GM12874 (cell line): ENCODE data around the gene SETD9.

Experiments used
- TF ChIP-seq, protein P1 (sequence below): IDR thresholded peaks from 2 replicates; pipeline ENCODE4 v1.5.1; 2011; ENCODE audit warnings: low read depth, mild to moderate bottlenecking, control low read depth, low read length, moderate library complexity; ENCODE audit not compliant: insufficient read depth

Gene SETD9

DNA sequence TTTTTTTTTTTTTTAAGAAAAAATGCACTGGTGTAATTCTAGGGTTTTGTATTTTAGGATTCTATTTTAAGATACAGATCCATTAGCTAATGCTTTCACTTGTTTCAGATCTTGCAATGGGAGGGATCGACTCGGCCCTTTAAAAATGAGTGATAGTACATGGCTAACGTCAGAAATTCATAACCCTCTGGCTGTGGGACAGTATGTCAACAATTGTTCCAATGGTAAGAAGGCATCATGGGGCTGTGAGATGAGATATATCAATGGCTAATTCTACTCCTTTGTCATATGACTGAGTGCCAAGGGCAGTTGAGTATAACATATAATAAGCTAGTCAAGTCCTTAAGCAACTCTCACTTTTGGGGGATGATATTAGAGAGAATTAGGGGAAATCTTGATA lies 4.4 kb downstream of the SETD9 start:
- TF ChIP-seq, protein P1, sequence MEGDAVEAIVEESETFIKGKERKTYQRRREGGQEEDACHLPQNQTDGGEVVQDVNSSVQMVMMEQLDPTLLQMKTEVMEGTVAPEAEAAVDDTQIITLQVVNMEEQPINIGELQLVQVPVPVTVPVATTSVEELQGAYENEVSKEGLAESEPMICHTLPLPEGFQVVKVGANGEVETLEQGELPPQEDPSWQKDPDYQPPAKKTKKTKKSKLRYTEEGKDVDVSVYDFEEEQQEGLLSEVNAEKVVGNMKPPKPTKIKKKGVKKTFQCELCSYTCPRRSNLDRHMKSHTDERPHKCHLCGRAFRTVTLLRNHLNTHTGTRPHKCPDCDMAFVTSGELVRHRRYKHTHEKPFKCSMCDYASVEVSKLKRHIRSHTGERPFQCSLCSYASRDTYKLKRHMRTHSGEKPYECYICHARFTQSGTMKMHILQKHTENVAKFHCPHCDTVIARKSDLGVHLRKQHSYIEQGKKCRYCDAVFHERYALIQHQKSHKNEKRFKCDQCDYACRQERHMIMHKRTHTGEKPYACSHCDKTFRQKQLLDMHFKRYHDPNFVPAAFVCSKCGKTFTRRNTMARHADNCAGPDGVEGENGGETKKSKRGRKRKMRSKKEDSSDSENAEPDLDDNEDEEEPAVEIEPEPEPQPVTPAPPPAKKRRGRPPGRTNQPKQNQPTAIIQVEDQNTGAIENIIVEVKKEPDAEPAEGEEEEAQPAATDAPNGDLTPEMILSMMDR = no peak

DNA sequence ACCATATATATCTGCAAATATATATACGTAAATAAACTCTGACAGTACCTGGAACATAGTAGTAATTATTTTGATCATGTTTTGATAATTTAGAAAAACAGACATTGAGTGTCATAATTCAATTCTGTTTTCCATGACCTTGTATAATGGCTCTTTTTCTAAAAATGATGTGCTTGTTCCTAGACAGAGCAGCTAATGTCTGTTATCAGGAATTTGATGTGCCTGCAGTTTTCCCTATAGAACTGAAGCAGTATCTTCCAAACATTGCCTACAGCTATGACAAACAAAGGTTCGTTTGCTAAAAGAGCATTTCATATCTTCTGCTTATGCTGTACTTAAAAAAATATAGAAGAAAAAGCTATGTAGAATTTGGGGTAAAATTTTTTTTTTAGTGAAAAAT lies 5.3 kb downstream of the SETD9 start:
- TF ChIP-seq, protein P1 = no peak

DNA sequence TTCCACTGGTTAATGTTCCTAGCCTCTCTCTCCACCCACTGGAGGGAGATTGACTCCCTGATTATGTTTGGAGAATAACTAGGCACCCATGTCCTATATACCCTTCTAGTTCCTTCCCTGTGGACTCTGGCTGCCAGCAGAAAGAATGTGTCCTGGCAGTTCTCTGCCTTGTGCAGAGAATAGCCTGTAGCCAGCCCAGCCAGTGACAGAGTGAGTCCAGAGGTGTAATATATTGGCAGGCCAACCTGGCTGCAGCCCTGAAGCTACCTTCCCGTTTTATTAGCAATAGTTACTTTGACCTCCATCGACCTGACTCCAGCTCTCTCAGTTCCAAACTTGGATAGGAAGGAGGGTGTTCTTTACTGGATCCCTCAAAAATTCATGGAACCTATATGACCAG lies 8.1 kb downstream of the SETD9 start:
- TF ChIP-seq, protein P1 = no peak

DNA sequence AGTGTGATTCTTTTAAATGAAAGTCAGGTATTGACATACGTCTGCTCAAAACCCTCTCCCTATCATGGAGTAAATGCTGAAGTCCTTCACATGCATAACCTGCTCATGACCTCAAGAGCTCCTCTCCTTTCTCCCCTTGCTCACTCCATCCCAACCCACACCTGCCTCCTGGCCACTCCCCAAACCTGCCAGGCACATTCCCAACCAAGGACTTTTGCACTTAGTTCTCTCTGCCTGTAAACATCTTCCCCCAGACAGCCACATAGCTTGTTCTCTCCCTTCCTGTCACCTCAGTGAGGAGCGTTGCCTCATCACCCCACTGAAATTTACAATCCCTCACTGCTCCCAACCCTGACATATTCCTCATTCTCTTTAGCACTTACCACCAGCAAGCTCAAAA lies 8.7 kb downstream of the SETD9 start:
- TF ChIP-seq, protein P1 = no peak

DNA sequence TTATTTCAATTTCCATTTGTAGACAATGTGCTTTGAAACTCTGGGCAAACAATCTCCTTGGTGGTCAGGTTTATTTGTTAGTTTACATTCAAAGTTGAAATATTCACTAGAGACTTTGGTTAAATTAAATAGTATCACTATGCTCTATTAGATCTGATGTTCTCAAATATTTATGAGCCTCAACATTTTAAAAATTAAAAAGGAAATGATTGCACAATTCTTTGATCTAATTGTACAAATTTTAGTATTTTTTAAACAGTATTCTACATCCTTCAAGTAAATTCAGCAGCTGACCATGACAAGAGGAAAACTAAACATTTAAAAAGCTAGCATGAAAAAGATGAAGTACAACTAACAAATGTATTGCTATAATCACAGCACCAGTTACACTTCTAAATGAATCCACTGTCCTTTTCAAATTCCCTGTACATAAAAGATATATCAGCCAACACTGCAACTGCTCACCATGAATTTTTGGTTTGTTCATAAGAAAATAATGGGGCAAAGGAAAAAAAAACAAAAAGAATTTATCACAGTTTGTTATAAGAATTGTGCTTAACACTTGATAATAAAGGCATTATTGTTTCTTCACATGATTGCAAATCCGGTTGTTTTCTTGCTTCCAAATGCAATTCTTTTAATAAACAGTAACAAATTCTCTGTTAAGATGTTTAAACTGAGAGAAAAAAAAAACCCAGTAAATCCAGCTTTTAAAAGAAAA lies 10.7 kb downstream of the SETD9 start:
- TF ChIP-seq, protein P1 = no peak

DNA sequence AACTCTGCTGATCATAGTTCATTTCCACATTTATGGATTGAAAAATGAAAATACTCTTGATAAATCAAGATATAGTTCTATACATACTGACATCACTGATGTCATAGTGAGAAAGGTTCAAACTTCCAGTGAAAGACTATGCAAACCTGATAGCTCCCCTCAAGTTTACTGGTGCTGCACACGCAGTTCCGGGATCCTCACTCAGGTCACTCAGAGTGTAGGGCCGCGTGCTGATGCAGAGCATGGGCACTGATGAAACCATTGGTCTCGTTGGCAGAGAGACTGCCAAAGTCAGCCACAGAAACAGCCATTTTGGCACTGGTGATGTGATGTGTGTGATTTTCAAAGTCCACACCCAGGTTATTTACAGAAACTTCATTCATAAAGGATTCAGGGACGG lies 13.5 kb downstream of the SETD9 start:
- TF ChIP-seq, protein P1 = no peak

DNA sequence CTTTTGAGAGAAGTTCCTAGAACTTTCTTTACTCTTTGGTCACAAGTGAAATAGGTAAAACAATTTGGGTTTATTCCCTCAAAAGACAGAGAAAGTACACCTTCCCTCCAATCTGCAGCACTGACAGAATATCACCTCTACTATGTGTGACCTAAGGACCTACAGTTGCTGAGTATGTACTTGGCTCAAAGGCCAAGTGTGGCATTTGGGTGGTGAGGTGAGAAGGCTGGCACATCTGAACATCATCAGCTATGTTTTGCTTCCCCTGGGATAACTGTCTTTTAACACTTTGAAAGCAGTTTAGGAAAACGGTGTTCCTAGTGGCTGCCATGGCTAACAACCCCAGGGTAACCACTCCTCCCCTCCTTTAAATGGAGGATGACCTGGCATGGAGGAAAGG lies 24.9 kb downstream of the SETD9 start:
- TF ChIP-seq, protein P1 = no peak
